Liver (tissue), 3 donors: ENCODE results near the gene SCIMP.

Experiments
- EGR1 ChIP-seq, 2 donors: IDR thresholded peaks; 2 replicates each; pipeline ENCODE4 v1.6.1; 2016 to 2018; ENCODE audit warnings: antibody characterized with exemption in 2 of 2, low read depth in 2 of 2
- REST ChIP-seq: IDR thresholded peaks from 2 replicates; pipeline ENCODE4 v1.6.1; 2016; ENCODE audit warnings: antibody characterized with exemption, mild to moderate bottlenecking
- TAF1 ChIP-seq: conservative IDR thresholded peaks from 2 replicates; pipeline ENCODE4 v1.6.1; 2016; ENCODE audit warnings: antibody characterized with exemption, mild to moderate bottlenecking
- YY1 ChIP-seq: IDR thresholded peaks from 2 replicates; pipeline ENCODE4 v1.6.1; 2016; ENCODE audit warnings: antibody characterized with exemption, mild to moderate bottlenecking
- ZBTB33 ChIP-seq: IDR thresholded peaks from 2 replicates; pipeline ENCODE4 v1.6.1; 2016; ENCODE audit warnings: antibody characterized with exemption
- TF ChIP-seq, protein P1 (sequence below): fragments of 150-350 bp; IDR thresholded peaks from 2 replicates; pipeline ENCODE4 v1.5.1; 2017; ENCODE audit warnings: improper control_type of control experiment, low read depth, low read length; ENCODE audit not compliant: missing input control
- TF ChIP-seq, protein P2 (sequence below): IDR thresholded peaks from 2 replicates; pipeline ENCODE4 v1.6.1; 2016; ENCODE audit warnings: antibody characterized with exemption
- donor health status: healthy.
- donor health status: healthy.

GRCh38 chr17:5260542-5260941 lies 25.9 kb upstream of the SCIMP start:
- TF ChIP-seq, protein P1, sequence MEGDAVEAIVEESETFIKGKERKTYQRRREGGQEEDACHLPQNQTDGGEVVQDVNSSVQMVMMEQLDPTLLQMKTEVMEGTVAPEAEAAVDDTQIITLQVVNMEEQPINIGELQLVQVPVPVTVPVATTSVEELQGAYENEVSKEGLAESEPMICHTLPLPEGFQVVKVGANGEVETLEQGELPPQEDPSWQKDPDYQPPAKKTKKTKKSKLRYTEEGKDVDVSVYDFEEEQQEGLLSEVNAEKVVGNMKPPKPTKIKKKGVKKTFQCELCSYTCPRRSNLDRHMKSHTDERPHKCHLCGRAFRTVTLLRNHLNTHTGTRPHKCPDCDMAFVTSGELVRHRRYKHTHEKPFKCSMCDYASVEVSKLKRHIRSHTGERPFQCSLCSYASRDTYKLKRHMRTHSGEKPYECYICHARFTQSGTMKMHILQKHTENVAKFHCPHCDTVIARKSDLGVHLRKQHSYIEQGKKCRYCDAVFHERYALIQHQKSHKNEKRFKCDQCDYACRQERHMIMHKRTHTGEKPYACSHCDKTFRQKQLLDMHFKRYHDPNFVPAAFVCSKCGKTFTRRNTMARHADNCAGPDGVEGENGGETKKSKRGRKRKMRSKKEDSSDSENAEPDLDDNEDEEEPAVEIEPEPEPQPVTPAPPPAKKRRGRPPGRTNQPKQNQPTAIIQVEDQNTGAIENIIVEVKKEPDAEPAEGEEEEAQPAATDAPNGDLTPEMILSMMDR, result no peak
- TF ChIP-seq, protein P2, sequence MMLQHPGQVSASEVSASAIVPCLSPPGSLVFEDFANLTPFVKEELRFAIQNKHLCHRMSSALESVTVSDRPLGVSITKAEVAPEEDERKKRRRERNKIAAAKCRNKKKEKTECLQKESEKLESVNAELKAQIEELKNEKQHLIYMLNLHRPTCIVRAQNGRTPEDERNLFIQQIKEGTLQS, result no peak
- TF ChIP-seq YY1, result no peak
- no peak for TF ChIP-seq ZBTB33
- TF ChIP-seq TAF1, result no peak
- TF ChIP-seq EGR1 (IDR thresholded peaks at IDR 0.05; ENCODE audit: low read depth in 2 of 2), result no peak
- no peak for TF ChIP-seq REST
